Right lobe of liver (tissue), 6 donors: ENCODE measurements around the gene MAJIN. TPM values are rescaled to one million over a fixed set of nuclear protein-coding genes. Genes with fewer than 3 reads are reported as not detected.

Experiments
- ATAC-seq, 4 donors: fragments of 200-7000 bp; cut with Tn5 transposase; one replicate each; pipeline ENCODE4 v1.9.1; 2020; ENCODE audit warnings: mild to moderate bottlenecking in 4 of 4, moderate library complexity in 4 of 4
- DNase-seq, 3 donors: peaks; one replicate each; pipeline ENCODE4 v3.0.0-alpha.2; 2020
- H3K27ac ChIP-seq, 3 donors: fragments of 200-600 bp; one replicate each; pipeline ENCODE4 v1.8.0; 2022
- H3K27me3 ChIP-seq, 2 donors: fragments of 200-600 bp; one replicate each; pipeline ENCODE4 v1.8.0; 2022
- H3K36me3 ChIP-seq, 4 donors: fragments of 200-600 bp; sonication (generic) in 1 of 4; one replicate each; pipeline versions ENCODE4 v1.5.1 to v1.8.0; 2017 to 2022; ENCODE audit warnings: control low read depth in 1 of 4
- H3K4me1 ChIP-seq, 4 donors: fragments of 200-600 bp; sonication (generic) in 1 of 4; one replicate each; pipeline versions ENCODE4 v1.5.1 to v1.8.0; 2017 to 2022; ENCODE audit warnings: control low read depth in 1 of 4
- H3K4me3 ChIP-seq, 3 donors: fragments of 200-600 bp; one replicate each; pipeline ENCODE4 v1.8.0; 2022
- H3K9me3 ChIP-seq, 4 donors: fragments of 200-600 bp; sonication (generic) in 1 of 4; one replicate each; pipeline versions ENCODE4 v1.5.1 to v1.8.0; 2017 to 2022; ENCODE audit warnings: control low read depth in 1 of 4
- POLR2A ChIP-seq: fragments of 450-650 bp; IDR thresholded peaks from one replicate; pipeline ENCODE4 v1.6.1; 2017; ENCODE audit warnings: antibody characterized with exemption, mild to moderate bottlenecking
- WGBS: methylation state at CpG from one replicate; pipeline ENCODE4 v1.1.6; 2018; ENCODE audit warnings: low coverage, low lambda C conversion rate; ENCODE audit not compliant: insufficient coverage; ENCODE audit errors: missing lambda C conversion rate; 5-methylcytosine and 5-hydroxymethylcytosine counted together
- intact Hi-C, 2 donors: fragments of 100-400 bp; cut with DNase I; formaldehyde crosslinking; loops; one replicate each; pipeline versions ENCODE4 v1.11.2 to v1.14.1; 2022
- total RNA-seq, 6 experiments: library from RNA; depleted of rRNA in 2 of 6; stranded (reverse); fragments of >200 nt in 2 of 6; fragmentation: NEBNext Ultra II Directional in 3 of 6; extraction: Animal tissue kit (Norgen Biotek cat#: 25700) in 3 of 6; gene quantifications; one replicate each; pipeline versions ENCODE4 v1.1.0 to v1.2.4, GENCODE V29; 2016 to 2023
- TF ChIP-seq, protein P1 (sequence below), 4 donors: fragments of 200-600 bp in 3 of 4; fragments of 450-650 bp in 1 of 4; IDR thresholded peaks; one replicate each; pipeline versions ENCODE4 v1.5.1 to v1.8.0; 2016 to 2022; ENCODE audit warnings: antibody characterized with exemption in 4 of 4, mild to moderate bottlenecking in 2 of 4
- donor health status: DM: no; HTN: yes; CAD: no.
- donor health status: DM: no; HTN: no; CAD: no.
- donor health status: DM: no; HTN: no; CAD: no.
- donor health status: DM: no; HTN: yes; CAD: no.
- donor health status: DM: no; HTN: yes; CAD: no.

The MAJIN gene
- total RNA-seq, 6 experiments from 2014 or later: 0.33 to 0.86 TPM; not detected in 4

DNA sequence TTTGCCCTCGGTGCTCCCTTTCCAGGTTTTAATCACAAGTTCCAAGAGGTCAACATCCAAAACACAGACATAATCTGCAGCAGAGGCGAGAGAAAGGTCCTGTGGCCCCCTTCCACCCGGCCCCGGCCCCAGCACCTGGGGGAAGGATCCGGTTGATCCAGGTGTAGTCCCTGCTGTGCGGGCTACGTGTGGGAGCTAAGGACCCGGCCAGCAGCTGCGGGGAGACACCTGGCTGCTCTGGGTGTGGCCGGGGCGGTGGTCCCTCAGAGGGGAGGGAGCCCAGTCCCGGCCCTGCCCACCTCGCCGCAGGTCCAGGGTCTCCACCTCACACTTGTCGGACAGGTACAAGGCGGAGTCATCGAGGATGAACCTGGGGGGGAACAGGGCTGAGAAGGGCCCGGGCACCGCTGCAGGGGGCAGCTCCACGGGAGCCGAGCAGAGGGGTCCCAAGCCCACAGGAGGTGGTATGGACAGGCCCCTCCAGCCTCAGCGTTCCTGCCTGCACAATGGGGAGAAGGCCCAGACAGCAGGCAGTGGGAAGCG is 68.5 kb downstream of the MAJIN start:
- H3K36me3 ChIP-seq: peaks cover 0 to 77% (median 30%) of the 10 kb centered on the region in 4 donors
- WGBS: no CpG with 5 or more reads among the region's 23 CpGs
- TF ChIP-seq POLR2A: no peak
- TF ChIP-seq, protein P1, sequence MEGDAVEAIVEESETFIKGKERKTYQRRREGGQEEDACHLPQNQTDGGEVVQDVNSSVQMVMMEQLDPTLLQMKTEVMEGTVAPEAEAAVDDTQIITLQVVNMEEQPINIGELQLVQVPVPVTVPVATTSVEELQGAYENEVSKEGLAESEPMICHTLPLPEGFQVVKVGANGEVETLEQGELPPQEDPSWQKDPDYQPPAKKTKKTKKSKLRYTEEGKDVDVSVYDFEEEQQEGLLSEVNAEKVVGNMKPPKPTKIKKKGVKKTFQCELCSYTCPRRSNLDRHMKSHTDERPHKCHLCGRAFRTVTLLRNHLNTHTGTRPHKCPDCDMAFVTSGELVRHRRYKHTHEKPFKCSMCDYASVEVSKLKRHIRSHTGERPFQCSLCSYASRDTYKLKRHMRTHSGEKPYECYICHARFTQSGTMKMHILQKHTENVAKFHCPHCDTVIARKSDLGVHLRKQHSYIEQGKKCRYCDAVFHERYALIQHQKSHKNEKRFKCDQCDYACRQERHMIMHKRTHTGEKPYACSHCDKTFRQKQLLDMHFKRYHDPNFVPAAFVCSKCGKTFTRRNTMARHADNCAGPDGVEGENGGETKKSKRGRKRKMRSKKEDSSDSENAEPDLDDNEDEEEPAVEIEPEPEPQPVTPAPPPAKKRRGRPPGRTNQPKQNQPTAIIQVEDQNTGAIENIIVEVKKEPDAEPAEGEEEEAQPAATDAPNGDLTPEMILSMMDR (IDR thresholded peaks at IDR 0.05): no peak

DNA sequence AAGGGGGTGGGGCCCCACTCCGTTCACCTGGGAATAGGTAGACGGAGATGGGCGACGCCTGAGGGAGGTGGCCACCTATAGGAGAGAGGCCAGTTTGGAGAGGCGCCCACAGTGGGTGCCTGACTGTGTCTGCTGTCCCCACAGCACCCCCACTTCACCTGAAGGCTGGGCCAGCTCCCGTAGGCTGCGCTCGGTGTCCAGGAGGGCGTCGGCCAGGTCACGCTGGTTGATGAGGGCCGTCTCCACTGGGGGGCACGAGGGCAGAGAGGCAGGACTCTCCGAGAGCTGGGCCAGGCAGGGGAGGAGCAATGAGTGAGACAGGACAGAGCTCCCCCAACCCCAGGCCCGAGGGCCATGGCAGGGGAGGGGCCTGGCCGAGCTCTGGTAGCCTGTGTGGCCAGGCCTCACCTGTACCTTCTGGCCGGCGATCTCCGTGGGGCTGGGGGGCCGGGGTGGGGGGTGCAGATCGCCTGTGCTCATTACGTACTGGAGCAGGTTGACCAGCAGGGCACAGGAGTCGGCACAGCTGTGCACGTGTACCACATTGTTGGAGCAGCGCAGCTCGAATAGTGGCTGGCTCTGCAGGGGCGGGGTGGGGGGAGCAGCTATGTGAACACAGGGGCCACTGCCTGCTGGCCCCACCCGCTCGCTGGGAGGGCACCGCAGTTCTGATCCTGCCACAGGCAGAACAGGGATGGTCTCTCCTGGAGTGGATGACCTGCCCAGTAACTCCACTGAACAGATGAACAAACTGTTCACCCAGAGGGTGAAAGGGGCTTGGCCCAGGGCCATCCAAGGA is 69.6 kb downstream of the MAJIN start:
- no peak for ATAC-seq
- intact Hi-C loops: no loop called here
- peaks cover 0 to 80% (median 30%) of the 10 kb centered on the region in 4 donors for H3K36me3 ChIP-seq
- DNase-seq: no peak
- no peak overlapping the region for H3K4me3 ChIP-seq
- no CpG with 5 or more reads among the region's 30 CpGs for WGBS
- no peaks in the 10 kb centered on the region for H3K4me1 ChIP-seq
- H3K27ac ChIP-seq: no peak overlapping the region
- no peaks in the 10 kb centered on the region for H3K9me3 ChIP-seq
- no peaks in the 10 kb centered on the region for H3K27me3 ChIP-seq
- TF ChIP-seq, protein P1 (IDR thresholded peaks at IDR 0.05): no peak
- no peak for TF ChIP-seq POLR2A

More for the DNA sequence above, 68.5 kb downstream of the MAJIN start:
- no peaks in the 10 kb centered on the region for H3K27me3 ChIP-seq
- H3K9me3 ChIP-seq: no peaks in the 10 kb centered on the region
- ATAC-seq: no peak
- intact Hi-C loops: no loop called here
- no peak overlapping the region for H3K27ac ChIP-seq
- no peak for DNase-seq
- no peaks in the 10 kb centered on the region for H3K4me1 ChIP-seq
- no peak overlapping the region for H3K4me3 ChIP-seq

DNA sequence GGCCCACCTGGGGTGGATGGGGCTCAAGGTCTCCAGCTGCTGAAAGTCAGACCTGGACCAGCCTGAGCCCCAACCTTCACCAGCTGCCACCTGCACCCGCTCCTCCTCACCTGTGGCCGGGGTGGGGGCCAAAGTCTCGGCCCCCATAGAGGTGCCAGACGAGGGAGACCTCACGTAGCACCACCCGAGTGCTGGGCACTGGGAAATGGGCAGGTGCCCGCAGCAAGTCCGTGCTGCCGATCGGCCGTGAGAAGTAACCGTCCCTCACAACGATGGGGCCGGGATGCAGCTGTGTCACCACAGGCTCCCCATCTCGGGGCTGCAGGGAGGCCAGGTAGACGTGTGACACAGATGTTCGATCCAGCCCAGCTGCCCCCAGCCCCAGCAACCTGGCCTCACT is 71.1 kb downstream of the MAJIN start:
- intact Hi-C loops: no loop called here
- Histone ChIP-seq H3K9me3 (no peaks in the 10 kb centered on the region), H3K36me3 (peaks cover 0 to 69% (median 26%) of the 10 kb centered on the region in 4 donors), H3K4me3 (no peak overlapping the region), H3K27ac (no peak overlapping the region), H3K27me3 (no peaks in the 10 kb centered on the region), H3K4me1 (no peaks in the 10 kb centered on the region)
- WGBS: no CpG with 5 or more reads among the region's 17 CpGs
- peak in 1 of 3 donors; percentile 41 for DNase-seq
- TF ChIP-seq, protein P1 (IDR thresholded peaks at IDR 0.05): no peak
- TF ChIP-seq POLR2A: no peak
- ATAC-seq: no peak

DNA sequence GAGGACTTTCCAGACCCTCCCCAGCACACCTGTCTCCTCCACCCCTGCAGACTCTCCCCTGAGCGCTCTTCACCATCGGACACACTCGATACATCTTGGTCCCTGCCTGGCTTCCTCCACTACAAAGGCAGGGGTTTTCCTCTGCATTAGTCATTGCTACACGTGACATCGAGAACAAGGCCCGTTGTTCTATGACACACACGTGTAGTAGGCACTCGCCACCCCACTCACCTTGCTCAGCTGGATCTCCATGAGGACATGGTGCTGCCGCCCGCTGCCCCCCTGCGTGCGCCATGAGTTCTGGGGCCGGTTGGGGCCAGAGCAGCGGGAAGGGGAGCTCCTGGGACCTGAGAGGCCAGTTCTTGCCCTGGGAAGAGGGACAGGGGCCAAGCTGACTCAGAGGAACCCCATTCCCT is 71.6 kb downstream of the MAJIN start:
- no peak for TF ChIP-seq POLR2A
- TF ChIP-seq, protein P1 (IDR thresholded peaks at IDR 0.05): no peak
- Histone ChIP-seq H3K4me1 (no peaks in the 10 kb centered on the region), H3K27me3 (no peaks in the 10 kb centered on the region), H3K27ac (no peak overlapping the region), H3K4me3 (no peak overlapping the region), H3K9me3 (no peaks in the 10 kb centered on the region), H3K36me3 (peaks cover 0 to 64% (median 25%) of the 10 kb centered on the region in 4 donors)
- no peak for DNase-seq
- ATAC-seq: no peak
- WGBS: 67% methylated on average over 7 of the region's 14 CpGs
- intact Hi-C loops: no loop called here
